Stomach (tissue), 19 donors: ENCODE results near the gene CCZ1. TPM values are rescaled to one million over a fixed set of nuclear protein-coding genes. Genes with fewer than 3 reads are reported as not detected.
"Not testable (repeated sequence)": the region's sequence is repeated elsewhere in the genome, so short reads cannot be mapped to it uniquely, and the experiment has no call there.

Experiments
- DNase-seq, 2 donors: peaks; one replicate each; pipeline versions ENCODE4 v3.0.0 to v3.0.0-alpha.2; 2013 to 2019
- H3K27ac ChIP-seq, 5 donors: fragments of 200-600 bp in 4 of 5; sonication (generic) in 4 of 5; one replicate each; pipeline ENCODE4 v1.5.1; 2013 to 2019; ENCODE audit warnings: mild to moderate bottlenecking in 1 of 5, moderate library complexity in 1 of 5
- H3K27me3 ChIP-seq, 3 donors: fragments of 200-600 bp; sonication (generic); one replicate each; pipeline ENCODE4 v1.5.1; 2017 to 2019; ENCODE audit warnings: mixed run types in 1 of 3
- H3K36me3 ChIP-seq, 4 donors: fragments of 200-600 bp; sonication (generic); 1 replicate in 3 of 4; 2 replicates in 1 of 4; pipeline ENCODE4 v1.5.1; 2016 to 2019
- H3K4me1 ChIP-seq, 4 donors: fragments of 200-600 bp; sonication (generic); one replicate each; pipeline ENCODE4 v1.5.1; 2016 to 2019
- H3K4me3 ChIP-seq, 4 donors: fragments of 200-600 bp; sonication (generic) in 3 of 4; one replicate each; pipeline ENCODE4 v1.5.1; 2016 to 2019; ENCODE audit warnings: mild to moderate bottlenecking in 1 of 4
- H3K9me3 ChIP-seq, 4 donors: fragments of 200-600 bp; sonication (generic); one replicate each; pipeline ENCODE4 v1.5.1; 2016 to 2019
- EP300 ChIP-seq: sonication (generic); formaldehyde crosslinking; IDR thresholded peaks from one replicate; pipeline ENCODE4 v1.6.1; 2017; ENCODE audit warnings: antibody characterized with exemption
- POLR2A ChIP-seq, 4 donors: fragments of 450-650 bp; IDR thresholded peaks; one replicate each; pipeline ENCODE4 v1.6.1; 2016; ENCODE audit warnings: antibody characterized with exemption in 4 of 4, control low read depth in 2 of 4, mild to moderate bottlenecking in 1 of 4, moderate library complexity in 1 of 4
- POLR2AphosphoS5 ChIP-seq, 3 donors: sonication (generic); formaldehyde crosslinking; IDR thresholded peaks; one replicate each; pipeline ENCODE4 v1.6.1; 2016; ENCODE audit warnings: antibody characterized with exemption in 3 of 3
- WGBS, 5 donors: extraction: QIAGEN DNeasy Blood & Tissue Kit in 3 of 5; methylation state at CpG; one replicate each; pipeline versions ENCODE4 v1.1.5 to v1.1.7; 2013 to 2018; 5-methylcytosine and 5-hydroxymethylcytosine counted together
- intact Hi-C: fragments of 100-400 bp; cut with DNase I; formaldehyde crosslinking; loops from one replicate; pipeline ENCODE4 v1.15.1; 2023; ENCODE audit warnings: low total_unique reads
- long read RNA-seq, 10 donors: transcript quantifications; one replicate each; lab custom pipeline, GENCODE V29; 2026
- polyA plus RNA-seq, 3 donors: library from polyadenylated mRNA; stranded (reverse); fragments of 200-250 nt; gene quantifications; one replicate each; pipeline ENCODE4 v1.2.3, GENCODE V29; 2013
- total RNA-seq, 5 donors: library from RNA; depleted of rRNA; stranded (reverse); fragments of >200 nt; gene quantifications; one replicate each; pipeline versions ENCODE4 v1.1.0 to v1.2.3, GENCODE V29; 2014 to 2016
- TF ChIP-seq, protein P1 (sequence below), 7 experiments: fragments of 450-650 bp in 4 of 7; fragments of 200-600 bp in 3 of 7; sonication (generic) in 3 of 7; IDR thresholded peaks; one replicate each; pipeline ENCODE4 v1.5.1; 2016 to 2019; ENCODE audit warnings: antibody characterized with exemption in 7 of 7, control low read depth in 2 of 7, mild to moderate bottlenecking in 1 of 7
- donor health status: healthy with polysubstance abuse.
- donor health status: Bipolar disorder and iron deficiency.
- donor health status: healthy.

Gene CCZ1
- total RNA-seq (10 to 100 TPM in 4 of 5 donors, 1 to 10 TPM in 1; 8.4 to 60.8 (median 24.5) TPM), polyA plus RNA-seq (10 to 100 TPM; 43.1 to 62.3 (median 61.9) TPM)
- long read RNA-seq, donor 1, transcript CCZ1-201 (15 exons, 1,802 nt): major isoform, 5 of 6 reads
- long read RNA-seq, donor 1, partial matches to known transcripts: 0 of 6 reads
- long read RNA-seq, donor 1, other reads (novel, unspliced or antisense): 0 of 6 reads
- long read RNA-seq, donor 2, transcript CCZ1-201 (15 exons, 1,802 nt): major isoform, 18 of 18 reads
- long read RNA-seq, donor 2, partial matches to known transcripts: 0 of 18 reads
- long read RNA-seq, donor 2, other reads (novel, unspliced or antisense): 0 of 18 reads
- long read RNA-seq, donor 3, transcript CCZ1-201 (15 exons, 1,802 nt): major isoform, 6 of 6 reads
- long read RNA-seq, donor 3, partial matches to known transcripts: 0 of 6 reads
- long read RNA-seq, donor 3, other reads (novel, unspliced or antisense): 0 of 6 reads
- long read RNA-seq, donor 4, partial matches to known transcripts: 0 of 3 reads
- long read RNA-seq, donor 4, other reads (novel, unspliced or antisense): 0 of 3 reads
- long read RNA-seq, donor 5, transcript CCZ1-201 (15 exons, 1,802 nt): major isoform, 7 of 10 reads
- long read RNA-seq, donor 5, partial matches to known transcripts: 0 of 10 reads
- long read RNA-seq, donor 5, other reads (novel, unspliced or antisense): 0 of 10 reads
- long read RNA-seq, donor 6, transcript CCZ1-201 (15 exons, 1,802 nt): major isoform, 11 of 16 reads
- long read RNA-seq, donor 6, partial matches to known transcripts: 0 of 16 reads
- long read RNA-seq, donor 6, other reads (novel, unspliced or antisense): 0 of 16 reads
- long read RNA-seq, donor 7, transcript CCZ1-201 (15 exons, 1,802 nt): major isoform, 15 of 18 reads
- long read RNA-seq, donor 7, partial matches to known transcripts: 0 of 18 reads
- long read RNA-seq, donor 7, other reads (novel, unspliced or antisense): 0 of 18 reads
- long read RNA-seq, donor 8, transcript CCZ1-201 (15 exons, 1,802 nt): major isoform, 11 of 13 reads
- long read RNA-seq, donor 8, partial matches to known transcripts: 0 of 13 reads
- long read RNA-seq, donor 8, other reads (novel, unspliced or antisense): 0 of 13 reads
- long read RNA-seq, donor 9, transcript CCZ1-201 (15 exons, 1,802 nt): major isoform, 8 of 21 reads
- long read RNA-seq, donor 9, partial matches to known transcripts: 8 of 21 reads
- long read RNA-seq, donor 9, other reads (novel, unspliced or antisense): 0 of 21 reads
- long read RNA-seq, donor 10, partial matches to known transcripts: 0 of 1 reads
- long read RNA-seq, donor 10, other reads (novel, unspliced or antisense): 0 of 1 reads

DNA sequence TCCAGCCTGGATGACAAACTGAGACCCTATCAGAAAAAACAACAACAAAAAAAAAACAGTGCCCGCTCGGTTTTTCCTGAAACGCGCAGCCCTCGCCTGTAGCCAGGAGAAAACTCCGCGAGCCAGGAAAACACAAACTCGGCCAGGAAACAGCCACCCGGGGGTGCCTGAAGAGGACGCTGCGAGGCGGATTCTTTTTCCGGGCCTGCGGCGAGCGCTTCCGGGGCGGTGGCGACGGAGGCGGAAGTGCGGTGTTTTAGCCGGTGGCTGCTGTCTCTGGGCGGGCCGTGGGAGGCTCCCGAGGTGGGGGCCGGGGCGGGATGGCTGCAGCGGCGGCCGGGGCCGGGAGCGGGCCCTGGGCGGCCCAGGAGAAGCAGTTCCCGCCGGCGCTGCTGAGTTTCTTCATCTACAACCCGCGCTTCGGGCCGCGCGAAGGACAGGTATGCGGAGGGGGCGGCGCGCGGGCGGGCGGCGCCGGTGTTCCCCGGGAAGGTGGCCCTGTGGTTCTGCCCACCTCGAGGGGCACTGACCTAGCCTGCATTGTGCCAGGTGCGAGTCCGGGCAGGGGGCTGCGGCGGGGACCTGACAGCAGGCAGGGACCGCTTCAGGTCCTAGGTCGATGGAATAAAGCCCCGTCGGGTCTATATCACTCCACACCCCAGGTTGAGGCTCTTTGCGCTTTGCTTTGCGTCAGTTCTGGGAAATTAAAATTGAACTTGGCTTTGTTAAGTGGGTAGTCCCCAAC is at the start of gene CCZ1:
TSS of gene CCZ1 (plus strand) at position 254 of the 745 bp plus-strand sequence. CDS start at position 321, 67 bp downstream.
- H3K4me1 ChIP-seq, H3K9me3 ChIP-seq, H3K27me3 ChIP-seq, intact Hi-C loops: not testable (repeated sequence)
- peak; percentile 65 to 72 for DNase-seq
- H3K4me3 ChIP-seq: peak within 1 kb of the TSS; percentile 39 to 54 (median 48)
- H3K36me3 ChIP-seq: peaks cover 0 to 16% (median 7%) of the 10 kb centered on the region in 4 donors
- peak within 1 kb of the TSS in 4 of 5 donors; percentile 73 to 81 (median 76) for H3K27ac ChIP-seq
- WGBS, 5 donors: 0 to 1% (median 0%) methylated on average over 14 to 23 of the region's 64 CpGs; no CpG with 5 or more reads in 1 of the 5 donors
- TF ChIP-seq, protein P1, sequence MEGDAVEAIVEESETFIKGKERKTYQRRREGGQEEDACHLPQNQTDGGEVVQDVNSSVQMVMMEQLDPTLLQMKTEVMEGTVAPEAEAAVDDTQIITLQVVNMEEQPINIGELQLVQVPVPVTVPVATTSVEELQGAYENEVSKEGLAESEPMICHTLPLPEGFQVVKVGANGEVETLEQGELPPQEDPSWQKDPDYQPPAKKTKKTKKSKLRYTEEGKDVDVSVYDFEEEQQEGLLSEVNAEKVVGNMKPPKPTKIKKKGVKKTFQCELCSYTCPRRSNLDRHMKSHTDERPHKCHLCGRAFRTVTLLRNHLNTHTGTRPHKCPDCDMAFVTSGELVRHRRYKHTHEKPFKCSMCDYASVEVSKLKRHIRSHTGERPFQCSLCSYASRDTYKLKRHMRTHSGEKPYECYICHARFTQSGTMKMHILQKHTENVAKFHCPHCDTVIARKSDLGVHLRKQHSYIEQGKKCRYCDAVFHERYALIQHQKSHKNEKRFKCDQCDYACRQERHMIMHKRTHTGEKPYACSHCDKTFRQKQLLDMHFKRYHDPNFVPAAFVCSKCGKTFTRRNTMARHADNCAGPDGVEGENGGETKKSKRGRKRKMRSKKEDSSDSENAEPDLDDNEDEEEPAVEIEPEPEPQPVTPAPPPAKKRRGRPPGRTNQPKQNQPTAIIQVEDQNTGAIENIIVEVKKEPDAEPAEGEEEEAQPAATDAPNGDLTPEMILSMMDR (IDR thresholded peaks at IDR 0.05): peak in 1 of 7 experiments; percentile 7
- TF ChIP-seq POLR2AphosphoS5 (IDR thresholded peaks at IDR 0.05): peak in 1 of 3 donors; percentile 32

- no peaks in the 10 kb centered on the region for H3K4me1 ChIP-seq
- H3K9me3 ChIP-seq: no peaks in the 10 kb centered on the region
- TF ChIP-seq, protein P1 (IDR thresholded peaks at IDR 0.05): no peak
- TF ChIP-seq EP300 (no peak), POLR2AphosphoS5 (IDR thresholded peaks at IDR 0.05) (no peak), POLR2A (IDR thresholded peaks at IDR 0.05) (no peak)
- no peak overlapping the region for H3K27ac ChIP-seq
- 83 to 92% (median 88%) methylated on average over 8 of the region's 8 CpGs for WGBS, 5 donors
- no peaks in the 10 kb centered on the region for H3K27me3 ChIP-seq
- DNase-seq: no peak
- intact Hi-C loops: no loop called here
- peaks cover 0 to 9% (median 2%) of the 10 kb centered on the region in 4 donors for H3K36me3 ChIP-seq
- no peak overlapping the region for H3K4me3 ChIP-seq
Observed at GRCh38 chr7:5850944-5851343, 47.6 kb upstream of the CCZ1 start.

GRCh38 chr7:5854738-5855137 is 43.8 kb upstream of the CCZ1 start:
- H3K36me3 ChIP-seq: no peaks in the 10 kb centered on the region
- no peaks in the 10 kb centered on the region for H3K27me3 ChIP-seq
- 87 to 92% (median 89%) methylated on average over 8 of the region's 8 CpGs for WGBS, 5 donors
- TF ChIP-seq POLR2A (IDR thresholded peaks at IDR 0.05) (no peak), EP300 (no peak), POLR2AphosphoS5 (IDR thresholded peaks at IDR 0.05) (no peak)
- TF ChIP-seq, protein P1 (IDR thresholded peaks at IDR 0.05): no peak
- no peak overlapping the region for H3K4me3 ChIP-seq
- H3K27ac ChIP-seq: no peak overlapping the region
- no peak for DNase-seq
- intact Hi-C loops: no loop called here
- no peaks in the 10 kb centered on the region for H3K9me3 ChIP-seq
- peaks cover 0 to 6% (median 3%) of the 10 kb centered on the region in 4 donors for H3K4me1 ChIP-seq

DNA sequence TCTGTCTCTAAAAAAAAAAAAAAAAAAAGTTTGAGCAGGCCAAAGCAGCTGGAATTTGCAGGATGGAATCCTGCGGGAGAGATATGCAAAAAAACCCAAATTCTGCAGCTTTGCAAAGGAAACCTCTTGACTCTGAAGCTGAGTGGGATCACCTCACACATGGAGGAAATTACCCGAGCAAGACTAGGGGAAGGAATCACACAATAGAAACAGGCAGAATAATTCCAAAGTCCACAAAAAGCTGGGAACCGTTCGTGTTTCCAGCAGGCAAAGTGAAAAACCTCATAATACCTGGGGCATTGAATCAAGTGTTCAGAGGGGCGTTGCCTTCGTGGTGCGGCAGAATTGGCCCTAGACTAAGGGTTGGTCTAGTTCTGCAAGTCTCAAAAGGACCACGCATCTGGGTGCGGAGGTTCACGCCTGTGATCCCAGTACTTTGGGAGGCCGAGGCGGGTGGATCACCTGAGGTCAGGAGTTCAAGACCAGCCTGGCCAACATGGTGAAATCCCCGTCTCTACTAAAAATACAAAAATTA is 41.4 kb upstream of the CCZ1 start:
- H3K4me3 ChIP-seq, H3K4me1 ChIP-seq, intact Hi-C loops, H3K27ac ChIP-seq, H3K36me3 ChIP-seq, H3K9me3 ChIP-seq, DNase-seq, H3K27me3 ChIP-seq: not testable (repeated sequence)
- WGBS, 5 donors: 61 to 76% (median 66%) methylated on average over 13 of the region's 13 CpGs

DNA sequence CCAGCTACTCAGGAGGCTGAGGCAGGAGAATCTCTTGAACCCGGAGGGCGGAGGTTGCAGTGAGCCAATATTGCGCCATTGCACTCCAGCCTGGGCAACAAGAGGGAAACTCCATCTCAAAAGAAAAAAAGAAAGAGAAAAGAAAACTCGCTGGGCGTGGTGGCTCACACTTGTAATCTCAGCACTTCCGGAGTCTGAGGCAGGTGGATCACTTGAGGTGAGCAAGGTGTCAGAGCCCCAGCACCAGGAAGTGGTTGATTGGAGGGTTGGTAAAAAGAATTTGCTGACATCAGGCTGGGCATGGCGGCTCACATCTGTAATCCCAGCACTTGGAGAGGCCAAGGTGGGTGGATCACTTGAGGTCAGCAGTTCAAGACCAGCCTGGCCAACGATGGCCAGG is 40.0 kb upstream of the CCZ1 start:
- H3K36me3 ChIP-seq, H3K4me3 ChIP-seq, H3K27me3 ChIP-seq, intact Hi-C loops, H3K27ac ChIP-seq, H3K9me3 ChIP-seq, H3K4me1 ChIP-seq: not testable (repeated sequence)
- peak in 1 of 2 donors; percentile 26 for DNase-seq
- 60 to 85% (median 76%) methylated on average over 8 of the region's 8 CpGs for whole genome bisulfite sequencing, 5 donors

DNA sequence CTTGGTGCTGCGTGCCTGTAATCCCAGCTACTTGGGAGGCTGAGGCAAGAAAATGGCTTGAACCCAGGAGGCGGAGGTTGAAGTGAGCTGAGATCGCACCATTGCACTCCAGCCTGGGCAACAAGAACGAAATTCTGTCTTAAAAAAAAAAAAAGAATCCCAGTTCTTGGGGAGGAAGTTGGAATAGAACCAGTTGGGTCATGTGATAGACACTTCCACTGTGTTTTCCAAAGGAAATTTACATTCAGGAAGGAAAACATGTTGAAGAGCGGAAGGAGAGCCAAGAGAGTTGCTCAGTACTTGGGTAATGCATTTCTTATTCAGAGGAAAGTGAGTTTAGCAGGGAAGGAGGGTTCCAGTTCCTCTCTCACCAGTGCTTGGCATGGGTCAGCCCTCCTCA is 37.3 kb upstream of the CCZ1 start:
- H3K4me1 ChIP-seq, H3K9me3 ChIP-seq, DNase-seq, intact Hi-C loops, H3K27me3 ChIP-seq, H3K36me3 ChIP-seq, H3K4me3 ChIP-seq, H3K27ac ChIP-seq: not testable (repeated sequence)
- 85 to 89% (median 88%) methylated on average over 5 of the region's 5 CpGs for WGBS, 5 donors
